LNCAP (cell line): Measurements from ENCODE around the gene CHP1.

Source experiments
- TF ChIP-seq, protein P1 (sequence below): fragments of 450-650 bp; IDR thresholded peaks from 2 replicates; pipeline ENCODE4 v1.5.1; 2017; ENCODE audit warnings: mild to moderate bottlenecking

Gene CHP1

DNA sequence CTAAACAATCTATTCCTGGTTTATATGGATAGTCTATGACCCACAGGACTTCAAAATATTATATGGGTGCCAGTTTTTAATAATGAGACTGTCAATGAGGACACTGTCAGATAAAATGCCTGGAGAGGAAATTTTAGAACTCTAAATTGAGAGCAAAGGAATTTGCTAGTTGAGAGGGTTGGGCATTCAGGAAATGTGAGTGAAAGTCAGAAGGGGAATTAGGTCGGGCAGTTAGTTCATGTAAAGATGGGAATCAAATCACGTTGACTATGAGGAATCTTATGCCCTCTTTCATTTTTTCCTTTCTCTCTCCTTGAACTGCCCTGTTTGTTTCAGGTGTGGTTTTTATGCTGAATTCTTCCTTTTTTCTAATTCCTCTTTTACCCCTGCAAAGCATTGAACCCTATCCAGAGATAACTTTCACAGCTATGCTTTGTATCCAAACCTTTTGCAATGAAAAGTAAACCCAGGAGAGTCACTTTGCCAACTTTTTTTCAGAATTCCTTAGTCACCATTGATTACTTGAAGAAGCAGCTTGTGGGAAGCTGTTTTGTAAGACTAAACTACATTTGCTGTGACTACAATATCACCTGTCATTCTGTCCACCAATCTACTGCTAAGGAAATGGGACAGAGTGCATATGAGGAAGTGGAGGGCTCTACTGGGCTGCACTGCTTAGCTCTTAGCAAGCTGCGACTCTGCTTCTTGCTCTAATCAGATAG is 27.8 kb downstream of the CHP1 start:
- TF ChIP-seq, protein P1, sequence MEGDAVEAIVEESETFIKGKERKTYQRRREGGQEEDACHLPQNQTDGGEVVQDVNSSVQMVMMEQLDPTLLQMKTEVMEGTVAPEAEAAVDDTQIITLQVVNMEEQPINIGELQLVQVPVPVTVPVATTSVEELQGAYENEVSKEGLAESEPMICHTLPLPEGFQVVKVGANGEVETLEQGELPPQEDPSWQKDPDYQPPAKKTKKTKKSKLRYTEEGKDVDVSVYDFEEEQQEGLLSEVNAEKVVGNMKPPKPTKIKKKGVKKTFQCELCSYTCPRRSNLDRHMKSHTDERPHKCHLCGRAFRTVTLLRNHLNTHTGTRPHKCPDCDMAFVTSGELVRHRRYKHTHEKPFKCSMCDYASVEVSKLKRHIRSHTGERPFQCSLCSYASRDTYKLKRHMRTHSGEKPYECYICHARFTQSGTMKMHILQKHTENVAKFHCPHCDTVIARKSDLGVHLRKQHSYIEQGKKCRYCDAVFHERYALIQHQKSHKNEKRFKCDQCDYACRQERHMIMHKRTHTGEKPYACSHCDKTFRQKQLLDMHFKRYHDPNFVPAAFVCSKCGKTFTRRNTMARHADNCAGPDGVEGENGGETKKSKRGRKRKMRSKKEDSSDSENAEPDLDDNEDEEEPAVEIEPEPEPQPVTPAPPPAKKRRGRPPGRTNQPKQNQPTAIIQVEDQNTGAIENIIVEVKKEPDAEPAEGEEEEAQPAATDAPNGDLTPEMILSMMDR, result no peak

DNA sequence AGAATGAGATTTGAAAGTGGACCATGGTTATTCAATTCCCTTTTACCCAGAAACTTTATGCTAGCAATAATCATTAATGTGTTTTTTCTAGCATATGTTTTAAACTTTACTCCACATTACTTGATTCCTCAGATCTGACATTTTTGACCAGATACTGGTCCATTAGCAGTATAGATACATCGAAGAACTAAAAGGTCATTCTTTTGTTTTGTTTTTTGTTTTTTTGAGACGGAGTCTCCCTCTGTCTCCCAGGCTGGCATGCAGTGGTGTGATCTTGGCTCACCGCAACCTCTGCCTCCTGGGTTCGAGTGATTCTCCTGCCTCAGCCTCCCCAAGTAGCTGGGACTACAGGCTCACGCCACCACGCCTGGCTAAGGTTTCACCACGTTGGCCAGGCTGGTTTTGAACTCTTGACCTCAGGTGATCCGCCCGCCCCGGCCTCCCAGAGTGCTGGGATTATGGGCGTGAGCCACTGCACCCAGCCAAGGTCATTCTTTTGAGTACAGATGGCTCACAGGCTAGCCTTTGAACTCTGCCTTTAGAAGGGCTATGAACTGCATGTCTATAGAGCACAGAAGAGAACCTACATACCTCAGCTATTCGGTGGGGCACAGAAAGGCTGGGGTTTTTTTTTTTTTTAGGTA is 28.6 kb downstream of the CHP1 start:
- TF ChIP-seq, protein P1, result no peak

DNA sequence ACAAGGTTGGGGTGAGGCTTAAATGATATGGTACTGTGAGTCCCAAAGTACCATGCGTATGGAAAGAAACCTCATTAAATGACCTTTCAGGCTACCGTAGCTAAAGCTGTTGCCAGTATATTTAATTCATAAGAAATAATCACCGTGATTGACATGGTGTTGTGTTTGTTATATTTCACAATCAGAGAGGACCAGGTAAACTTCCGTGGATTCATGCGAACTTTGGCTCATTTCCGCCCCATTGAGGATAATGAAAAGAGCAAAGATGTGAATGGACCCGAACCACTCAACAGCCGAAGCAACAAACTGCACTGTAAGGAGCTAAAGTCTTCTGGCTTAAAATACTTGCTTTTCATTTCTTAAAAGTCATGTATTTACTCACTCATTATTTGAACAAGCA is 31.5 kb downstream of the CHP1 start:
- TF ChIP-seq, protein P1, result no peak

DNA sequence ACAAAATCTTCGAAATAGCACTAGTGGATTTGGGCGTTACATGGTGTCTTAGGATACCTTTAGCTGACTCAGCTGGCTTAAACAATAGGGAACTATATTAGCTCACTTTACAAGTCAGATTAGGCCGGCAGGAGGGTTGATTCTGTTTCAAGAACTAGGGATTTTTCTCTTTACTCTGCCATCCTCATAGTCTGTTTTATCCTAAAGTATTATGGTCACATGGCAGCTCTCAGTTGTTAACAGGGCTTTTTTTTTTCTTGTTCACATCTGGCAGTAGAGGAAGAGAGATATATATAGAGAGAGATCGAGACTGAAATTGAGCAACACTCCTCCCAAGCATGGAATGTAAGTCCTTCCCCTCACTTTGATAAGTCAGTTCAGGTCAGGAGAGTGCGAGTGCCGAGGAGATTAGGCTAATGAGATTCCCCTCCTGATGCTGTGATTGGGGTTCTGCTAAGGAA is 32.9 kb downstream of the CHP1 start:
- TF ChIP-seq, protein P1, result no peak

DNA sequence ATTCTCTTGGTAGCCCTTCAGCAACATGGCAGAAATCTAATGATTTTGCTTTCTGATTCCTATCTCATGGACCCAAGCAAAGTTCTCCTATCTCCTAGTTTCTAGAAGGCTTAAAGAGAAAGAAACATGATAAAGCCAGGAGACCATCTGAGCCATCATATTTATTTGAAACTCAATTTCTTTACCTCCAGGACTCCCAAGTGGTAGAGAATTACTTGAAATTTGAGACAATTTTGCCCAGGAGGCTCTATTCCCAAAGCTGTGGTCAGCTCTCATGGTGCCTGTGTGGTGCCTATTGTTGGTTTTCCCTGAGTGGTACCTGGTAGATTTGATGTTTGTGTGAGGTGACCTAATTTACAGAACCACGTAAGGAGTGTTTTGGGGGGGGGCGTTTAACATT is 38.8 kb downstream of the CHP1 start:
- TF ChIP-seq, protein P1, result no peak

DNA sequence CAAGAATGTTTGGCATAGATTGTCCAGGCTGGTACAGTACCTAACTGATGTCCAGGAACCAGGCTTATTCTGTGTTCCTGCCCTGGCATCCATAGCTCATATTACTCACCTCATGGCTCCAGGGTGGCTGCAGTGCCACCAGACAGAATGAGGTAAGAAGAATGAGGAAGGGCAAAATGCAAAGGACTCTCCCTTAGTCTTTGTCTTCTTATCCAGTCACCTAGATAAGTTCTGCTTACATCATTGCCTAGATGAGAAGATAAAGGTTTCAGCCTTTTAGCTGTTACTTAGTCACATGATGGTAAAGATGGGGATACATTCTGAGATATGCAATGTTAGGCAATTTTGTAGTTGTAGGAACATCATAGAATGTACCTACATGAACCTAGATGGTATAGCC is 45.8 kb downstream of the CHP1 start:
- TF ChIP-seq, protein P1, result no peak

DNA sequence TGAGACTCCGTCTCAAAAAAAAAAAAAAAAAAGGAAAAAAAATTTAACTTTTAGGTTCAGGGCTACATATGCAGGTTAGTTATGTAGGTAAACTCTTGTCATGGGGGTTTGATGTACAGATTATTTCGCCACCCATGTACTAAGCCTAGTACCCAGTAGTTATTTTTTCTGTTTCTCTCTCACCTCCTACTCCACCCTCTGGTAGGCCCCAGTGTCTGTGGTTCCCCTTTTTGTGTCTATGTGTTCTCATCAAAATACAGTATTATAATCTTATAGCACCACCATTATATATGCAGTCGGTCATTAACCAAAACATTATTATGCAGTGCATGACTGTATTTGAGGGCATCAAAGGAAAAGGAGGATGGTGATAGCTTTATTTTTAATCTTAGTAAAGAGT is 47.3 kb downstream of the CHP1 start:
- TF ChIP-seq, protein P1, result no peak
